Keratinocyte (primary cell): ENCODE results near the gene CNGA3. TPM values are rescaled to one million over a fixed set of nuclear protein-coding genes. Genes with fewer than 3 reads are reported as not detected.

ENCODE experiments used
- DNase-seq: peaks from one replicate; pipeline ENCODE4 v3.0.0-alpha.2; 2011; ENCODE audit warnings: low read depth, missing footprints, low spot score
- FAIRE-seq: peaks from 2 replicates; lab custom pipeline; 2011; peaks lifted over from hg19 to GRCh38; lab: Jason Lieb, UNC
- H2AFZ ChIP-seq: 2 replicates; pipeline ENCODE4 v1.6.0; 2012; ENCODE audit warnings: low read length, control low read depth, inconsistent platforms; ENCODE audit not compliant: control insufficient read depth
- H3K27ac ChIP-seq: 2 replicates; pipeline ENCODE4 v1.5.1; 2011; ENCODE audit warnings: low read length; ENCODE audit not compliant: control insufficient read depth, insufficient read depth
- H3K27me3 ChIP-seq: 3 replicates; pipeline ENCODE4 v1.6.0; 2011; ENCODE audit warnings: low read length; ENCODE audit not compliant: control insufficient read depth, insufficient read depth; ENCODE audit errors: extremely low read depth
- H3K36me3 ChIP-seq, 2 experiments: 2 replicates in 1 of 2; 3 replicates in 1 of 2; pipeline ENCODE4 v1.5.1; 2011; ENCODE audit warnings: low read length in 2 of 2, mild to moderate bottlenecking in 1 of 2; ENCODE audit not compliant: control insufficient read depth in 2 of 2, insufficient read depth in 2 of 2; ENCODE audit errors: extremely low read depth in 1 of 2
- H3K4me1 ChIP-seq: 3 replicates; pipeline ENCODE4 v1.5.1; 2011; ENCODE audit warnings: low read length; ENCODE audit not compliant: control insufficient read depth, insufficient read depth; ENCODE audit errors: extremely low read depth
- H3K4me2 ChIP-seq: 3 replicates; pipeline ENCODE4 v1.6.0; 2011; ENCODE audit warnings: low read depth, low read length; ENCODE audit not compliant: control insufficient read depth, insufficient read depth; ENCODE audit errors: extremely low read depth
- H3K4me3 ChIP-seq, 3 experiments: fragments of 200-600 bp in 1 of 3; sonication (generic) in 1 of 3; 2 replicates in 2 of 3; 3 replicates in 1 of 3; pipeline ENCODE4 v1.5.1; 2011 to 2016; ENCODE audit warnings: low read length in 3 of 3, mild to moderate bottlenecking in 3 of 3, control low read depth in 2 of 3, inconsistent platforms in 1 of 3, low read depth in 1 of 3, mixed read lengths in 1 of 3, mixed run types in 1 of 3, moderate library complexity in 1 of 3; ENCODE audit not compliant: control insufficient read depth in 2 of 3, insufficient read depth in 2 of 3; ENCODE audit errors: extremely low read depth in 1 of 3
- H3K79me2 ChIP-seq: 2 replicates; pipeline ENCODE4 v1.6.0; 2012; ENCODE audit warnings: low read length; ENCODE audit not compliant: control insufficient read depth, insufficient read depth
- H3K9ac ChIP-seq: 3 replicates; pipeline ENCODE4 v1.6.0; 2011; ENCODE audit warnings: low read length; ENCODE audit not compliant: control insufficient read depth, insufficient read depth; ENCODE audit errors: extremely low read depth
- H3K9me1 ChIP-seq: 3 replicates; pipeline ENCODE4 v1.6.0; 2011; ENCODE audit warnings: low read length; ENCODE audit not compliant: control insufficient read depth, insufficient read depth; ENCODE audit errors: extremely low read depth
- H3K9me3 ChIP-seq: 2 replicates; pipeline ENCODE4 v1.5.1; 2012; ENCODE audit warnings: low read depth, low read length; ENCODE audit not compliant: control insufficient read depth
- H4K20me1 ChIP-seq: 3 replicates; pipeline ENCODE4 v1.6.0; 2011; ENCODE audit warnings: low read length; ENCODE audit not compliant: control insufficient read depth, insufficient read depth; ENCODE audit errors: extremely low read depth
- EZH2 ChIP-seq: IDR thresholded peaks from one replicate; pipeline ENCODE4 v1.6.1; 2012; ENCODE audit warnings: inconsistent platforms, mild to moderate bottlenecking, low read length, moderate library complexity
- dilution Hi-C: fragments of 300-500 bp; cut with MboI; formaldehyde crosslinking; loops from one replicate; pipeline ENCODE4 v1.7.0; 2020; ENCODE audit warnings: low sequenced_read_pairs; ENCODE audit not compliant: extremely low pct_ligation_motif_present
- polyA plus RNA-seq, 5 experiments: library from polyadenylated mRNA; depleted of rRNA in 3 of 5; stranded (reverse) in 3 of 5; stranded (forward) in 1 of 5; unstranded in 1 of 5; fragments of >200 nt; gene quantifications; 1 replicate in 1 of 5; 2 replicates in 3 of 5; 3 replicates in 1 of 5; pipeline versions ENCODE4 v1.2.1 to v1.2.3, GENCODE V29; 2011 to 2012; ENCODE audit warnings: missing spikeins in 2 of 5, low read depth in 1 of 5, low replicate concordance in 1 of 5
- TF ChIP-seq, protein P1 (sequence below), 3 experiments: IDR thresholded peaks in 1 of 3; conservative IDR thresholded peaks in 1 of 3; optimal IDR thresholded peaks in 1 of 3; 2 replicates in 2 of 3; 3 replicates in 1 of 3; pipeline versions ENCODE3 to v1.5.1; 2011; ENCODE audit warnings: low read length in 3 of 3, mild to moderate bottlenecking in 3 of 3, moderate library complexity in 2 of 3, control low read depth in 1 of 3, inconsistent platforms in 1 of 3; ENCODE audit not compliant: insufficient read depth in 2 of 3; ENCODE audit errors: extremely low read depth in 1 of 3

The CNGA3 gene
- polyA plus RNA-seq, 1 donor (not counting 4 experiments of a cell fraction or from before 2014, with no cell fraction given) = 0.01 TPM

DNA sequence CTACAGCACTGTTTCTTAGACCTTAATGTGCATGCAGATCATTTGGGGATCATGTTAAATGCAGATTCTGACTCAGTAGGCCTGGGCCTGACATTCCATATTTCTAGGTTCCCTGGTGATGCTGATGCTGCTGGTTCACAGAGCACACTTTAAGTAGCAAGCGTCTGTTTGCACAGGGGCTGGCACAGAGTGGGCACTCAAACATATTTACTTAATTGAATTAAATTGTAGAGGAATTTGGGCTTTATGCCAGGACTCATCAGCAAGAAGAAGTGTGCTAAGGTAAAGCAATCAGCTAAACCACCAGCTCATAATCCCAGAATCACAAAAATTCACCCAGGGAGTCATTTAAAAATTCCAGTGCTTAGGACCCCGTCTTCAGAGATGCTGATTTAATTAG, 73.3 kb downstream of the CNGA3 start:
- Histone ChIP-seq H3K79me2 (no peaks in the 10 kb centered on the region), H3K4me3 (no peak overlapping the region), H3K27me3 (no peaks in the 10 kb centered on the region), H3K27ac (no peak overlapping the region), H3K9ac (no peak overlapping the region), H4K20me1 (no peaks in the 10 kb centered on the region), H3K9me1 (no peaks in the 10 kb centered on the region), H3K36me3 (no peaks in the 10 kb centered on the region), H2AFZ (no peak overlapping the region), H3K4me1 (no peaks in the 10 kb centered on the region), H3K9me3 (no peaks in the 10 kb centered on the region), H3K4me2 (no peak overlapping the region)
- FAIRE-seq = no peak
- dilution Hi-C loops = no loop called here
- no peak for DNase-seq
- TF ChIP-seq, protein P1, sequence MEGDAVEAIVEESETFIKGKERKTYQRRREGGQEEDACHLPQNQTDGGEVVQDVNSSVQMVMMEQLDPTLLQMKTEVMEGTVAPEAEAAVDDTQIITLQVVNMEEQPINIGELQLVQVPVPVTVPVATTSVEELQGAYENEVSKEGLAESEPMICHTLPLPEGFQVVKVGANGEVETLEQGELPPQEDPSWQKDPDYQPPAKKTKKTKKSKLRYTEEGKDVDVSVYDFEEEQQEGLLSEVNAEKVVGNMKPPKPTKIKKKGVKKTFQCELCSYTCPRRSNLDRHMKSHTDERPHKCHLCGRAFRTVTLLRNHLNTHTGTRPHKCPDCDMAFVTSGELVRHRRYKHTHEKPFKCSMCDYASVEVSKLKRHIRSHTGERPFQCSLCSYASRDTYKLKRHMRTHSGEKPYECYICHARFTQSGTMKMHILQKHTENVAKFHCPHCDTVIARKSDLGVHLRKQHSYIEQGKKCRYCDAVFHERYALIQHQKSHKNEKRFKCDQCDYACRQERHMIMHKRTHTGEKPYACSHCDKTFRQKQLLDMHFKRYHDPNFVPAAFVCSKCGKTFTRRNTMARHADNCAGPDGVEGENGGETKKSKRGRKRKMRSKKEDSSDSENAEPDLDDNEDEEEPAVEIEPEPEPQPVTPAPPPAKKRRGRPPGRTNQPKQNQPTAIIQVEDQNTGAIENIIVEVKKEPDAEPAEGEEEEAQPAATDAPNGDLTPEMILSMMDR (optimal IDR thresholded peaks at IDR 0.05 in 1 of 3, IDR thresholded peaks at IDR 0.05 in 1 of 3, conservative IDR thresholded peaks at IDR 0.05 in 1 of 3; ENCODE audit: extremely low read depth in 1 of 3, insufficient read depth in 2 of 3, low read length in 3 of 3) = no peak
- TF ChIP-seq EZH2 = no peak

DNA sequence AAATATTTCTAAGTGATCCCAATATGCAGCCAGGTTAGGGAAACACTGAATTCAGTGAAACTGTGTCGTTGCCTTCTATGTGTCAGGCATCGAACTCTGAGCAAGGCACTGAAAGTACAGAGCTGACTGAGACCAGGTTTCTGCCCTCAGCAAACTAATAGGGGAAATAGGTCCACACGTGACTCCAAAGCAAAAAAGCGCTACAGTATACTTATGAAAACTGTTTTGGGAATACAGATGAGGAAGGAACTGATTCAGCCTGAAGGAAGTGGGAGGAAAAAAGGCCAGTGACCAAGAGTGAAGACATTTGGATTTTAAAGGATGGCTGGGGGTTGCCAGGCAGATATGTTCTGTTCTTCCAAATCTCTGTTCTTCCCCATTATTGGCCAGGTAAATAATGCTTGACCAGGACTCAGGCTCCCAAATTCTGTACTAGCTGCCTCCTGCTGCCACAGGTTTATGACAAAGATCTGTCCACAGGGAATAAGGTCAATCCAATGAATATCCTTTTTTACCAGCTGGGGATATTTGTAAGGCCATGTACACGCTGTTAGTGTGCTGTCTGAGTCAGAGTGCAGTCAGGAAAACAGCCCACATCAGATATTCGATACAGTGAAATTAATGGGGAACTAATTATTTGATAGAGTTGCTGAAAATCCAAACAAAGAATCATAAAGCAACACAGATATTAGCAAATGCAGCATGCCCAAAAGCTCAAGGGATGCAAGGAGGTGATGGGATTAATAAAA, 73.9 kb downstream of the CNGA3 start:
- TF ChIP-seq EZH2 = no peak
- TF ChIP-seq, protein P1 (optimal IDR thresholded peaks at IDR 0.05 in 1 of 3, IDR thresholded peaks at IDR 0.05 in 1 of 3, conservative IDR thresholded peaks at IDR 0.05 in 1 of 3; ENCODE audit: extremely low read depth in 1 of 3, insufficient read depth in 2 of 3, low read length in 3 of 3) = no peak
- Histone ChIP-seq H3K36me3 (no peaks in the 10 kb centered on the region), H3K79me2 (no peaks in the 10 kb centered on the region), H3K4me2 (no peak overlapping the region), H3K27me3 (no peaks in the 10 kb centered on the region), H3K4me1 (no peaks in the 10 kb centered on the region), H4K20me1 (no peaks in the 10 kb centered on the region), H3K9ac (no peak overlapping the region), H3K9me3 (no peaks in the 10 kb centered on the region), H2AFZ (no peak overlapping the region), H3K4me3 (no peak overlapping the region), H3K27ac (no peak overlapping the region), H3K9me1 (no peaks in the 10 kb centered on the region)
- no peak for FAIRE-seq
- dilution Hi-C loops = no loop called here
- no peak for DNase-seq
